ENCODE results near the gene SERINC5. TPM values are rescaled to one million over a fixed set of nuclear protein-coding genes. Genes with fewer than 3 reads are reported as not detected.

SERINC5 gene
- polyA plus RNA-seq, 3 donors, result 3.4 to 18.7 (median 4.9) TPM

GRCh38 chr5:80234116-80234948 is 21.5 kb downstream of the SERINC5 start:
- WGBS, 3 donors, result 74 to 78% (median 78%) methylated on average over 5 of the region's 5 CpGs
- H3K27ac ChIP-seq (ENCODE audit: low read depth, low read length), result no peak overlapping the region

GRCh38 chr5:80231693-80232092 is 24.2 kb downstream of the SERINC5 start:
- no peak overlapping the region for H3K27ac ChIP-seq (ENCODE audit: low read depth, low read length)
- WGBS, 3 donors, result 77 to 100% (median 90%) methylated on average over 1 of the region's 1 CpG

GRCh38 chr5:80231243-80231642 is 24.6 kb downstream of the SERINC5 start:
- WGBS, 3 donors, result 40 to 73% (median 54%) methylated on average over 3 of the region's 3 CpGs
- H3K27ac ChIP-seq (ENCODE audit: low read depth, low read length), result no peak overlapping the region

- 72 to 83% (median 79%) methylated on average over 7 of the region's 7 CpGs for WGBS, 3 donors
- no peak overlapping the region for H3K27ac ChIP-seq (ENCODE audit: low read depth, low read length)
Observed at GRCh38 chr5:80230269-80230992, 25.4 kb downstream of the SERINC5 start.

- H3K27ac ChIP-seq (ENCODE audit: low read depth, low read length), result no peak overlapping the region
- 20 to 61% (median 51%) methylated on average over 4 of the region's 4 CpGs for WGBS, 3 donors
Observed at GRCh38 chr5:80229902-80230255, 26.0 kb downstream of the SERINC5 start.

GRCh38 chr5:80227979-80228596 is 27.8 kb downstream of the SERINC5 start:
- no peak overlapping the region for H3K27ac ChIP-seq (ENCODE audit: low read depth, low read length)
- 86 to 95% (median 90%) methylated on average over 3 to 4 of the region's 4 CpGs for whole genome bisulfite sequencing, 3 donors

GRCh38 chr5:80225934-80226326 is 29.9 kb downstream of the SERINC5 start:
- no peak overlapping the region for H3K27ac ChIP-seq (ENCODE audit: low read depth, low read length)
- WGBS, 3 donors, result 85 to 90% (median 87%) methylated on average over 6 of the region's 6 CpGs

GRCh38 chr5:80225189-80225933 is 30.5 kb downstream of the SERINC5 start:
- H3K27ac ChIP-seq (ENCODE audit: low read depth, low read length), result no peak overlapping the region
- WGBS, 3 donors, result 66 to 87% (median 76%) methylated on average over 6 of the region's 6 CpGs

GRCh38 chr5:80223561-80223960 is 32.3 kb downstream of the SERINC5 start:
- 95 to 96% (median 95%) methylated on average over 9 of the region's 9 CpGs for WGBS, 3 donors
- no peak overlapping the region for H3K27ac ChIP-seq (ENCODE audit: low read depth, low read length)

- no peak overlapping the region for H3K27ac ChIP-seq (ENCODE audit: low read depth, low read length)
- 87 to 97% (median 92%) methylated on average over 5 of the region's 5 CpGs for WGBS, 3 donors
Observed at GRCh38 chr5:80220245-80220897, 35.5 kb downstream of the SERINC5 start.

GRCh38 chr5:80219391-80219790 is 36.5 kb downstream of the SERINC5 start:
- WGBS, 3 donors, result 55 to 76% (median 72%) methylated on average over 4 of the region's 4 CpGs
- H3K27ac ChIP-seq (ENCODE audit: low read depth, low read length), result no peak overlapping the region

- WGBS, 3 donors, result 64 to 78% (median 77%) methylated on average over 2 of the region's 2 CpGs
- H3K27ac ChIP-seq (ENCODE audit: low read depth, low read length), result no peak overlapping the region
Observed at GRCh38 chr5:80217667-80218066, 38.2 kb downstream of the SERINC5 start.

- H3K27ac ChIP-seq (ENCODE audit: low read depth, low read length), result no peak overlapping the region
- WGBS, 3 donors, result 53 to 73% (median 68%) methylated on average over 12 of the region's 12 CpGs
Observed at GRCh38 chr5:80216753-80217596, 38.9 kb downstream of the SERINC5 start.

GRCh38 chr5:80216096-80216495 is 39.8 kb downstream of the SERINC5 start:
- no peak overlapping the region for H3K27ac ChIP-seq (ENCODE audit: low read depth, low read length)
- 53 to 62% (median 61%) methylated on average over 8 of the region's 8 CpGs for WGBS, 3 donors

- WGBS, 3 donors, result 44 to 85% (median 54%) methylated on average over 4 of the region's 4 CpGs
- H3K27ac ChIP-seq (ENCODE audit: low read depth, low read length), result no peak overlapping the region
Observed at GRCh38 chr5:80215523-80215922, 40.3 kb downstream of the SERINC5 start.

GRCh38 chr5:80213466-80213865 is 42.4 kb downstream of the SERINC5 start:
- no peak overlapping the region for H3K27ac ChIP-seq (ENCODE audit: low read depth, low read length)
- WGBS, 3 donors, result 60 to 71% (median 68%) methylated on average over 3 of the region's 3 CpGs

- no peak overlapping the region for H3K27ac ChIP-seq (ENCODE audit: low read depth, low read length)
- 61 to 86% (median 66%) methylated on average over 2 of the region's 2 CpGs for WGBS, 3 donors
Observed at GRCh38 chr5:80212171-80212667, 43.6 kb downstream of the SERINC5 start.
